CD14-positive monocyte (primary cell): ENCODE measurements around the gene TNFRSF18. TPM values are rescaled to one million over a fixed set of nuclear protein-coding genes. Genes with fewer than 3 reads are reported as not detected.

Experiments
- DNase-seq, 3 donors: peaks; one replicate each; pipeline ENCODE4 v3.0.0-alpha.2; 2011 to 2022
- H2AFZ ChIP-seq: 2 replicates; pipeline ENCODE4 v1.6.0; 2012; ENCODE audit warnings: mild to moderate bottlenecking, low read depth, low read length, inconsistent platforms; ENCODE audit not compliant: insufficient read depth, poor library complexity, severe bottlenecking
- H3K27ac ChIP-seq, 2 donors: 1 replicate in 1 of 2; 2 replicates in 1 of 2; pipeline ENCODE4 v1.5.1; 2012 to 2013; ENCODE audit warnings: low read length in 2 of 2, control low read depth in 1 of 2, inconsistent platforms in 1 of 2, low read depth in 1 of 2, mild to moderate bottlenecking in 1 of 2
- H3K27me3 ChIP-seq, 2 donors: one replicate each; pipeline versions ENCODE4 v1.6.0 to v1.6.1; 2011 to 2013; ENCODE audit warnings: low read length in 2 of 2; ENCODE audit not compliant: control insufficient read depth in 2 of 2, insufficient read depth in 2 of 2
- H3K36me3 ChIP-seq, 2 donors: replicated peaks in 1 of 2; 1 replicate in 1 of 2; 2 replicates in 1 of 2; pipeline versions ENCODE4 v1.5.1 to v1.6.1; 2012 to 2013; ENCODE audit warnings: low read length in 2 of 2, control low read depth in 1 of 2, inconsistent platforms in 1 of 2, mild to moderate bottlenecking in 1 of 2; ENCODE audit not compliant: insufficient read depth in 2 of 2, control insufficient read depth in 1 of 2
- H3K4me1 ChIP-seq, 2 donors: 1 replicate in 1 of 2; 2 replicates in 1 of 2; pipeline versions ENCODE4 v1.5.1 to v1.6.1; 2012 to 2013; ENCODE audit warnings: low read length in 2 of 2, control low read depth in 1 of 2, inconsistent platforms in 1 of 2, mild to moderate bottlenecking in 1 of 2, moderate library complexity in 1 of 2; ENCODE audit not compliant: insufficient read depth in 2 of 2, control insufficient read depth in 1 of 2
- H3K4me2 ChIP-seq: replicated peaks from 2 replicates; pipeline ENCODE3; 2012; ENCODE audit warnings: low read length, moderate library complexity, mild to moderate bottlenecking; ENCODE audit not compliant: poor library complexity, severe bottlenecking; ENCODE audit errors: extremely low read depth
- H3K4me3 ChIP-seq, 3 experiments: fragments of 200-600 bp in 1 of 3; sonication (generic) in 1 of 3; replicated peaks in 1 of 3; 1 replicate in 2 of 3; 2 replicates in 1 of 3; pipeline ENCODE4 v1.5.1; 2011 to 2013; ENCODE audit warnings: low read length in 3 of 3, mild to moderate bottlenecking in 3 of 3, control low read depth in 2 of 3, low read depth in 2 of 3, inconsistent platforms in 1 of 3, moderate library complexity in 1 of 3
- H3K79me2 ChIP-seq: 2 replicates; pipeline ENCODE4 v1.6.0; 2012; ENCODE audit warnings: mild to moderate bottlenecking, control low read depth, inconsistent platforms, low read length, moderate library complexity; ENCODE audit not compliant: insufficient read depth
- H3K9ac ChIP-seq: 2 replicates; pipeline ENCODE4 v1.6.0; 2017; ENCODE audit warnings: low read length, mild to moderate bottlenecking; ENCODE audit not compliant: insufficient read depth, poor library complexity, severe bottlenecking
- H3K9me3 ChIP-seq, 2 donors: replicated peaks in 1 of 2; 1 replicate in 1 of 2; 2 replicates in 1 of 2; pipeline versions ENCODE4 v1.5.1 to v1.6.1; 2012 to 2013; ENCODE audit warnings: low read length in 2 of 2, control low read depth in 1 of 2; ENCODE audit not compliant: control insufficient read depth in 1 of 2, insufficient read depth in 1 of 2
- H4K20me1 ChIP-seq: 2 replicates; pipeline ENCODE4 v1.6.0; 2012; ENCODE audit warnings: mild to moderate bottlenecking, low read length, control low read depth, moderate library complexity; ENCODE audit not compliant: insufficient read depth
- H3K27ac Mint-ChIP-seq, 7 donors: one replicate each; pipeline ENCODE4 v1.8.0; 2020; ENCODE audit warnings: mild to moderate bottlenecking in 7 of 7, mixed read lengths in 7 of 7, moderate library complexity in 6 of 7, inconsistent platforms in 2 of 7
- H3K27me3 Mint-ChIP-seq, 3 donors: one replicate each; pipeline ENCODE4 v1.8.0; 2021 to 2022; ENCODE audit warnings: low read depth in 3 of 3, mild to moderate bottlenecking in 3 of 3, mixed read lengths in 3 of 3, moderate library complexity in 3 of 3, inconsistent platforms in 1 of 3
- H3K36me3 Mint-ChIP-seq, 2 donors: one replicate each; pipeline ENCODE4 v1.8.0; 2020; ENCODE audit warnings: mixed read lengths in 2 of 2, inconsistent platforms in 1 of 2, mild to moderate bottlenecking in 1 of 2
- H3K4me1 Mint-ChIP-seq: one replicate; pipeline ENCODE4 v1.8.0; 2020; ENCODE audit warnings: mild to moderate bottlenecking, mixed read lengths
- H3K4me3 Mint-ChIP-seq, 2 donors: one replicate each; pipeline ENCODE4 v1.8.0; 2020; ENCODE audit warnings: mild to moderate bottlenecking in 2 of 2, mixed read lengths in 2 of 2, moderate library complexity in 1 of 2
- H3K9me3 Mint-ChIP-seq, 7 donors: one replicate each; pipeline ENCODE4 v1.8.0; 2020 to 2022; ENCODE audit warnings: mixed read lengths in 7 of 7, mild to moderate bottlenecking in 6 of 7, moderate library complexity in 6 of 7, inconsistent platforms in 2 of 7
- CTCF ChIP-seq: fragments of 200-600 bp; IDR thresholded peaks from one replicate; pipeline ENCODE4 v1.8.0; 2022; ENCODE audit warnings: antibody characterized with exemption, mild to moderate bottlenecking
- WGBS: methylation state at CpG from one replicate; pipeline ENCODE4 v1.1.5; 2013; ENCODE audit warnings: missing lambda C conversion rate; ENCODE audit not compliant: insufficient coverage; 5-methylcytosine and 5-hydroxymethylcytosine counted together
- intact Hi-C, 2 donors: fragments of 100-400 bp; cut with micrococcal nuclease; formaldehyde crosslinking; loops; one replicate each; pipeline versions ENCODE4 v1.15.0 to v1.15.1; 2023
- polyA plus RNA-seq, 3 donors: library from polyadenylated mRNA; depleted of rRNA in 1 of 3; unstranded in 2 of 3; stranded (reverse) in 1 of 3; fragments of 300-500 nt in 2 of 3; fragments of >200 nt in 1 of 3; fragmentation: Illumina TruSeq in 2 of 3; gene quantifications; 1 replicate in 2 of 3; 2 replicates in 1 of 3; pipeline ENCODE4 v1.2.3, GENCODE V29; 2012 to 2021

The TNFRSF18 gene
- polyA plus RNA-seq, 3 donors = not detected

GRCh38 chr1:1199961-1200875 is 6.2 kb downstream of the TNFRSF18 start:
- H4K20me1 ChIP-seq = no peaks in the 10 kb centered on the region
- no peaks in the 10 kb centered on the region for H3K79me2 ChIP-seq
- H3K4me1 Mint-ChIP-seq = no peaks in the 10 kb centered on the region
- H3K36me3 Mint-ChIP-seq = no peaks in the 10 kb centered on the region
- no peak overlapping the region for H3K4me3 ChIP-seq
- no peak for DNase-seq
- peaks cover 0 to 4% of the 10 kb centered on the region in 2 donors for H3K9me3 ChIP-seq
- H3K27ac ChIP-seq = no peak overlapping the region
- H3K4me2 ChIP-seq = no peak overlapping the region
- WGBS = 68% methylated on average over 18 of the region's 31 CpGs
- peaks cover 13 to 43% (median 18%) of the 10 kb centered on the region in 3 donors for H3K27me3 Mint-ChIP-seq
- TF ChIP-seq CTCF = no peak
- peak overlapping the region in 4 of 7 donors; percentile 38 to 85 (median 66) for H3K27ac Mint-ChIP-seq
- peak overlapping the region in 1 of 2 donors; percentile 30 for H3K4me3 Mint-ChIP-seq
- H3K4me1 ChIP-seq = no peaks in the 10 kb centered on the region
- H2AFZ ChIP-seq = no peak overlapping the region
- peaks cover under 1 to 10% (median 6%) of the 10 kb centered on the region in 7 donors for H3K9me3 Mint-ChIP-seq
- intact Hi-C loops = no loop called here
- H3K27me3 ChIP-seq = peaks cover 0 to 15% of the 10 kb centered on the region in 2 donors
- H3K9ac ChIP-seq = no peak overlapping the region
- no peaks in the 10 kb centered on the region for H3K36me3 ChIP-seq

- no peak overlapping the region for H2AFZ ChIP-seq
- 92% methylated on average over 21 of the region's 22 CpGs for WGBS
- H3K4me2 ChIP-seq = no peak overlapping the region
- H3K4me1 ChIP-seq = no peaks in the 10 kb centered on the region
- no peak overlapping the region for H3K9ac ChIP-seq
- peaks cover 0 to 9% of the 10 kb centered on the region in 2 donors for H3K27me3 ChIP-seq
- peak overlapping the region in 3 of 7 donors; percentile 33 to 85 (median 79) for H3K27ac Mint-ChIP-seq
- H3K4me3 ChIP-seq = no peak overlapping the region
- H4K20me1 ChIP-seq = no peaks in the 10 kb centered on the region
- H3K36me3 ChIP-seq = no peaks in the 10 kb centered on the region
- H3K9me3 Mint-ChIP-seq = peaks cover 9 to 19% (median 15%) of the 10 kb centered on the region in 7 donors
- peaks cover 14 to 41% (median 20%) of the 10 kb centered on the region in 3 donors for H3K27me3 Mint-ChIP-seq
- no peaks in the 10 kb centered on the region for H3K36me3 Mint-ChIP-seq
- intact Hi-C loops = no loop called here
- peaks cover 0 to 4% of the 10 kb centered on the region in 2 donors for H3K9me3 ChIP-seq
- no peak overlapping the region for H3K27ac ChIP-seq
- no peak for DNase-seq
- no peak overlapping the region for H3K4me3 Mint-ChIP-seq
- H3K79me2 ChIP-seq = no peaks in the 10 kb centered on the region
- TF ChIP-seq CTCF = no peak
- H3K4me1 Mint-ChIP-seq = no peaks in the 10 kb centered on the region
These were observed 7.0 kb downstream of the TNFRSF18 start for GRCh38 chr1:1199141-1199960.
